Ovary (tissue), 9 donors: ENCODE results near the gene SDHD. TPM values are rescaled to one million over a fixed set of nuclear protein-coding genes. Genes with fewer than 3 reads are reported as not detected.

Experiments
- DNase-seq, 5 donors: peaks; one replicate each; pipeline ENCODE4 v3.0.0-alpha.2; 2019 to 2020
- H3K27ac ChIP-seq, 2 donors: fragments of 200-600 bp; one replicate each; pipeline versions ENCODE4 v1.5.1 to v1.8.0; 2019 to 2022
- H3K27me3 ChIP-seq: fragments of 200-600 bp; one replicate; pipeline ENCODE4 v1.8.0; 2022
- H3K36me3 ChIP-seq: fragments of 200-600 bp; sonication (generic); one replicate; pipeline ENCODE4 v1.5.1; 2019
- H3K4me1 ChIP-seq: one replicate; pipeline ENCODE4 v1.8.1; 2013; ENCODE audit warnings: mild to moderate bottlenecking, moderate library complexity; ENCODE audit not compliant: insufficient read depth
- H3K4me3 ChIP-seq: fragments of 200-600 bp; sonication (generic); one replicate; pipeline ENCODE4 v1.5.1; 2017
- H3K9me3 ChIP-seq, 2 donors: fragments of 200-600 bp in 1 of 2; sonication (generic) in 1 of 2; one replicate each; pipeline versions ENCODE4 v1.5.1 to v1.8.1; 2013 to 2019; ENCODE audit warnings: mild to moderate bottlenecking in 1 of 2, moderate library complexity in 1 of 2
- CTCF ChIP-seq, 3 donors: fragments of 450-650 bp in 2 of 3; fragments of 200-600 bp in 1 of 3; IDR thresholded peaks; one replicate each; pipeline versions ENCODE4 v1.5.1 to v1.8.0; 2016 to 2022; ENCODE audit warnings: antibody characterized with exemption in 3 of 3, mild to moderate bottlenecking in 1 of 3
- EP300 ChIP-seq: sonication (generic); formaldehyde crosslinking; IDR thresholded peaks from one replicate; pipeline ENCODE4 v1.6.1; 2017; ENCODE audit warnings: antibody characterized with exemption
- POLR2A ChIP-seq: fragments of 450-650 bp; IDR thresholded peaks from one replicate; pipeline ENCODE4 v1.6.1; 2017; ENCODE audit warnings: antibody characterized with exemption, mild to moderate bottlenecking, moderate library complexity
- WGBS, 3 donors: extraction: QIAGEN DNeasy Blood & Tissue Kit in 1 of 3; methylation state at CpG; one replicate each; pipeline versions ENCODE4 v1.1.5 to v1.1.7; 2013 to 2017; 5-methylcytosine and 5-hydroxymethylcytosine counted together
- intact Hi-C, 4 donors: fragments of 100-400 bp; cut with DNase I; formaldehyde crosslinking; loops; one replicate each; pipeline versions ENCODE4 v1.11.0 to v1.15.1; 2022 to 2023
- polyA plus RNA-seq, 2 donors: library from polyadenylated mRNA; stranded (reverse); fragments of 200-250 nt in 1 of 2; fragments of 350-450 nt in 1 of 2; fragmentation: Illumina TruSeq in 1 of 2; extraction: RNeasy Lipid Tissue Mini Kit (QIAGEN cat#74804) in 1 of 2; gene quantifications; one replicate each; pipeline ENCODE4 v1.2.3, GENCODE V29; 2013 to 2014
- total RNA-seq, 7 donors: library from RNA; depleted of rRNA in 2 of 7; stranded (reverse); fragments of >200 nt in 2 of 7; fragmentation: NEBNext Ultra II Directional in 3 of 7; extraction: Animal tissue kit (Norgen Biotek cat#: 25700) in 3 of 7; gene quantifications; one replicate each; pipeline versions ENCODE4 v1.1.0 to v1.2.4, GENCODE V29; 2016 to 2023
- donor health status: DM: no; HTN: no; CAD: no; lungs with moderate emphysema.
- donor health status: DM: no; HTN: no; CAD: no.
- donor health status: Bipolar disorder and iron deficiency.
- donor health status: DM: yes; HTN: yes; CAD: no.
- donor health status: DM: no; HTN: no; CAD: no.
- donor health status: DM: yes; HTN: yes; CAD: no.

The SDHD gene
- total and polyA plus RNA-seq, 9 donors: 64.9 to 98.4 (median 84.4) TPM

GRCh38 chr11:112057170-112057569 is 29.5 kb upstream of the SDHD start:
- H3K4me1 ChIP-seq: no peaks in the 10 kb centered on the region
- H3K4me3 ChIP-seq: no peak overlapping the region
- no peaks in the 10 kb centered on the region for H3K27me3 ChIP-seq
- no peaks in the 10 kb centered on the region for H3K36me3 ChIP-seq
- no peak overlapping the region for H3K27ac ChIP-seq
- TF ChIP-seq POLR2A (no peak), CTCF (IDR thresholded peaks at IDR 0.05) (no peak), EP300 (no peak)
- intact Hi-C loops: no loop called here
- H3K9me3 ChIP-seq: no peaks in the 10 kb centered on the region
- DNase-seq: no peak
- 90 to 92% (median 90%) methylated on average over 4 of the region's 4 CpGs for WGBS, 3 donors

GRCh38 chr11:112058103-112058502 is 28.6 kb upstream of the SDHD start:
- H3K9me3 ChIP-seq: no peaks in the 10 kb centered on the region
- no peaks in the 10 kb centered on the region for H3K27me3 ChIP-seq
- TF ChIP-seq EP300: no peak
- no peak for TF ChIP-seq CTCF (IDR thresholded peaks at IDR 0.05)
- TF ChIP-seq POLR2A: no peak
- 56 to 64% (median 61%) methylated on average over 1 of the region's 1 CpG for WGBS, 3 donors
- no peaks in the 10 kb centered on the region for H3K36me3 ChIP-seq
- H3K4me3 ChIP-seq: no peak overlapping the region
- no peak overlapping the region for H3K27ac ChIP-seq
- no peak for DNase-seq
- intact Hi-C loops: no loop called here
- H3K4me1 ChIP-seq: no peaks in the 10 kb centered on the region

GRCh38 chr11:112062923-112063322 is 23.8 kb upstream of the SDHD start:
- WGBS, 3 donors: 12 to 45% (median 15%) methylated on average over 1 of the region's 1 CpG
- Histone ChIP-seq H3K36me3 (no peaks in the 10 kb centered on the region), H3K4me3 (no peak overlapping the region), H3K27ac (no peak overlapping the region), H3K9me3 (no peaks in the 10 kb centered on the region), H3K4me1 (no peaks in the 10 kb centered on the region), H3K27me3 (no peaks in the 10 kb centered on the region)
- TF ChIP-seq POLR2A (no peak), CTCF (IDR thresholded peaks at IDR 0.05) (no peak), EP300 (no peak)
- no peak for DNase-seq
- intact Hi-C loops: no loop called here

- Histone ChIP-seq H3K27ac (peak within 1 kb of the TSS; percentile 56 to 73), H3K27me3 (no peaks in the 10 kb centered on the region), H3K4me1 (peaks cover 7% of the 10 kb centered on the region), H3K36me3 (no peaks in the 10 kb centered on the region), H3K9me3 (no peaks in the 10 kb centered on the region), H3K4me3 (peak within 1 kb of the TSS; percentile 72)
- 0% methylated on average over 43 of the region's 43 CpGs for WGBS, 3 donors
- DNase-seq: peak; percentile 71 to 81 (median 79)
- intact Hi-C loops: no loop called here
- TF ChIP-seq CTCF (IDR thresholded peaks at IDR 0.05): no peak
- TF ChIP-seq POLR2A: no peak
- TF ChIP-seq EP300: no peak
These were observed 12.5 kb upstream of the SDHD start, which contains the start of the genes NKAPD1 and PIH1D2 for GRCh38 chr11:112073941-112074811. Gene NKAPD1 (plus strand): TSS chr11:112074299. CDS start chr11:112075575, 1,276 bp downstream. Gene PIH1D2 (minus strand): TSS chr11:112074017. CDS start chr11:112073174, 843 bp downstream.
